Panc1 (cell line): ENCODE data around the gene BTBD9. TPM values are rescaled to one million over a fixed set of nuclear protein-coding genes. Genes with fewer than 3 reads are reported as not detected.
"Not testable (repeated sequence)": the region's sequence is repeated elsewhere in the genome, so short reads cannot be mapped to it uniquely, and the experiment has no call there.

ENCODE experiments used
- ATAC-seq: fragments of 200-7000 bp; cut with Tn5 transposase; 2 replicates; pipeline ENCODE4 v1.9.1; 2020; ENCODE audit warnings: mild to moderate bottlenecking, moderate library complexity
- BruUV-seq: library from RNA; stranded (reverse); fragments of 400-500 nt; replicated peaks from 2 replicates; lab custom pipeline; 2021; lab: Mats Ljungman, UMichigan
- CTCF ChIA-PET: fragments of 300-600 bp; sonication (Branson Sonifier 250); formaldehyde crosslinking; loops from one replicate; lab custom pipeline; 2022; ENCODE audit warnings: antibody characterized with exemption; lab: Charles Lee
- POLR2A ChIA-PET: fragments of 300-600 bp; sonication (Branson Sonifier 250); formaldehyde crosslinking; loops from one replicate; lab custom pipeline; 2022; ENCODE audit warnings: antibody characterized with exemption; lab: Charles Lee
- DNase-seq: peaks from one replicate; pipeline ENCODE4 v3.0.0-alpha.2; 2010; ENCODE audit warnings: low read depth, low spot score
- H3K27ac ChIP-seq: 2 replicates; pipeline ENCODE4 v1.5.1; 2011; ENCODE audit warnings: mild to moderate bottlenecking, low read length, inconsistent platforms
- H3K27me3 ChIP-seq: fragments of 200-500 bp; sonication (Bioruptor generic); 2 replicates; pipeline ENCODE4 v1.6.0; 2014; ENCODE audit warnings: low read length, inconsistent platforms; ENCODE audit not compliant: control insufficient read depth, insufficient read depth
- H3K36me3 ChIP-seq: fragments of 200-500 bp; sonication (Bioruptor generic); 2 replicates; pipeline ENCODE4 v1.5.1; 2014; ENCODE audit warnings: inconsistent platforms, mild to moderate bottlenecking, low read length, moderate library complexity; ENCODE audit not compliant: control insufficient read depth, insufficient read depth
- H3K4me1 ChIP-seq: 2 replicates; pipeline ENCODE4 v1.5.1; 2011; ENCODE audit warnings: inconsistent platforms, mild to moderate bottlenecking, low read length, moderate library complexity; ENCODE audit not compliant: control insufficient read depth, insufficient read depth
- H3K4me3 ChIP-seq, 2 experiments: 2 replicates each; pipeline ENCODE4 v1.5.1; 2011 to 2012; ENCODE audit warnings: low read depth in 2 of 2, low read length in 2 of 2, mild to moderate bottlenecking in 2 of 2, inconsistent platforms in 1 of 2, moderate library complexity in 1 of 2
- H3K9me3 ChIP-seq: fragments of 200-500 bp; sonication (Bioruptor generic); 2 replicates; pipeline ENCODE4 v1.5.1; 2014; ENCODE audit warnings: low read depth, mild to moderate bottlenecking, inconsistent platforms, low read length, moderate library complexity; ENCODE audit not compliant: control insufficient read depth, insufficient read depth
- CTCF ChIP-seq: fragments of 450-650 bp; IDR thresholded peaks from 2 replicates; pipeline ENCODE4 v1.5.1; 2017; ENCODE audit warnings: mild to moderate bottlenecking
- POLR2AphosphoS5 ChIP-seq: IDR thresholded peaks from 2 replicates; pipeline ENCODE4 v1.6.1; 2012; ENCODE audit warnings: mild to moderate bottlenecking, low read depth, low read length, moderate library complexity
- REST ChIP-seq, 2 experiments: IDR thresholded peaks; 2 replicates each; pipeline ENCODE4 v1.6.1; 2011 to 2012; ENCODE audit warnings: low read depth in 2 of 2, control low read depth in 1 of 2, low read length in 1 of 2, mild to moderate bottlenecking in 1 of 2, moderate library complexity in 1 of 2; ENCODE audit not compliant: insufficient read depth in 1 of 2
- SIN3A ChIP-seq: IDR thresholded peaks from 2 replicates; pipeline ENCODE4 v1.6.1; 2012; ENCODE audit warnings: low read depth, mild to moderate bottlenecking, low read length, moderate library complexity, borderline replicate concordance; ENCODE audit not compliant: insufficient read depth
- TCF7L2 ChIP-seq: IDR thresholded peaks from 2 replicates; pipeline ENCODE4 v1.6.1; 2011; ENCODE audit warnings: mild to moderate bottlenecking, low read depth, low read length, inconsistent platforms
- in situ Hi-C: cut with HindIII; loops from 2 replicates; pipeline ENCODE4 v1.10.0; 2016; ENCODE audit warnings: low sequenced_read_pairs, low pct_unique_long_range_greater_than_20kb
- intact Hi-C: fragments of 100-400 bp; cut with micrococcal nuclease; formaldehyde crosslinking; loops from one replicate; pipeline ENCODE4 v1.10.0; 2022; ENCODE audit not compliant: unreplicated experiment
- total RNA-seq: library from RNA; stranded (reverse); gene quantifications from one replicate; pipeline ENCODE4 v1.2.1, GENCODE V29; 2021; ENCODE audit not compliant: unreplicated experiment

The BTBD9 gene
- total RNA-seq, 1 experiment from 2014 or later, result 12.8 TPM

GRCh38 chr6:38427492-38428210, 212.1 kb downstream of the BTBD9 start:
- intact Hi-C loops (no loop called here), in situ Hi-C loops (no loop called here)
- no TSS peak for BruUV-seq
- H3K4me1 ChIP-seq, result no peaks in the 10 kb centered on the region
- ATAC-seq, result no peak
- no peaks in the 10 kb centered on the region; the same call in 1 of the 2 replicates for H3K9me3 ChIP-seq
- no peak overlapping the region for H3K4me3 ChIP-seq
- H3K36me3 ChIP-seq, result no peaks in the 10 kb centered on the region
- CTCF ChIA-PET, result no interaction called here
- TF ChIP-seq POLR2AphosphoS5 (no peak), CTCF (no peak), TCF7L2 (no peak), SIN3A (no peak), REST (IDR thresholded peaks at IDR 0.05; ENCODE audit: insufficient read depth in 1 of 2, low read depth in 2 of 2, low read length in 1 of 2) (no peak)
- POLR2A ChIA-PET, result no interaction called here
- H3K27ac ChIP-seq, result no peak overlapping the region
- no peaks in the 10 kb centered on the region for H3K27me3 ChIP-seq
- DNase-seq, result no peak

- CTCF ChIA-PET, result interaction anchor here (0.7 kb wide), 1 partner anchor 101 kb away, joined by 4 read pairs; no protein-coding TSS in a partner anchor
- H3K9me3 ChIP-seq, H3K4me1 ChIP-seq, in situ Hi-C loops, H3K36me3 ChIP-seq, intact Hi-C loops, BruUV-seq, DNase-seq, H3K27ac ChIP-seq, ATAC-seq, H3K4me3 ChIP-seq, H3K27me3 ChIP-seq: not testable (repeated sequence)
- POLR2A ChIA-PET, result interaction anchor here (0.6 kb wide), 1 partner anchor 252 kb away, joined by 4 read pairs; no protein-coding TSS in a partner anchor
These were observed 213.8 kb downstream of the BTBD9 start for GRCh38 chr6:38425788-38426488.

DNA sequence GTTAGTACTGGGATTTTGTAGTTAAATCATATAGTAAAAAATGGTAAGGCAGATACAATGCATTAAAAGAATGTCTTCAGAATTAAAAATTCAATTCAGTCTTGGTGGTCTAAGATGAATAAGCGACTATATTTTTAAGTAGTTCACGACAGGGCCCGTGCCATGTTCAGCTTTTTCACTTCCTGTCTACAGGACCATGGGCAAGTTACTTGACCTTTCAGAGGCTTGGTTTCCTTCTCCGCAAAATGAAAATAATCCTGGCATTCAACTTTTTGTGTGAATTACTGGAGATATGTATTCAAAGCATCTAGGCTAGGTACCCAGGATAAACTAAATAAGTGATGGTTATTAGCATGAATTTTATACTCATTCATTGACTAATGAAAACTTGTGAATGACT, 216.0 kb downstream of the BTBD9 start:
- ATAC-seq, result no peak
- ChIA-PET CTCF (no interaction called here), POLR2A (no interaction called here)
- TF ChIP-seq SIN3A (no peak), CTCF (no peak), REST (IDR thresholded peaks at IDR 0.05; ENCODE audit: insufficient read depth in 1 of 2, low read depth in 2 of 2, low read length in 1 of 2) (no peak), TCF7L2 (no peak), POLR2AphosphoS5 (no peak)
- DNase-seq, result no peak
- no TSS peak for BruUV-seq
- in situ Hi-C loops, result no loop called here
- Histone ChIP-seq H3K4me1 (no peaks in the 10 kb centered on the region), H3K27ac (no peak overlapping the region), H3K27me3 (no peaks in the 10 kb centered on the region), H3K9me3 (no peaks in the 10 kb centered on the region), H3K36me3 (no peaks in the 10 kb centered on the region), H3K4me3 (no peak overlapping the region)
- intact Hi-C loops, result no loop called here
